PC-9 (cell line): ENCODE results near the gene PI4KA. TPM values are rescaled to one million over a fixed set of nuclear protein-coding genes. Genes with fewer than 3 reads are reported as not detected.
"Not testable (repeated sequence)": the region's sequence is repeated elsewhere in the genome, so short reads cannot be mapped to it uniquely, and the experiment has no call there.

Source experiments
- BruUV-seq: library from RNA; stranded (reverse); fragments of 400-500 nt; replicated peaks from 2 replicates; lab custom pipeline; 2021; lab: Mats Ljungman, UMichigan
- CTCF ChIA-PET: fragments of 300-600 bp; sonication (Branson Sonifier 250); formaldehyde crosslinking; loops from one replicate; lab custom pipeline; 2022; ENCODE audit warnings: antibody characterized with exemption; lab: Charles Lee
- POLR2A ChIA-PET: fragments of 300-600 bp; sonication (Branson Sonifier 250); formaldehyde crosslinking; loops from one replicate; lab custom pipeline; 2022; ENCODE audit warnings: antibody characterized with exemption; ENCODE audit not compliant: unreplicated experiment; lab: Charles Lee
- DNase-seq, 2 experiments: peaks; one replicate each; pipeline versions ENCODE4 v3.0.0 to v3.0.0-alpha.2; 2015 to 2022; ENCODE audit warnings: mixed read lengths in 1 of 2
- H2AFZ ChIP-seq: fragments of 200-600 bp; sonication (generic); 2 replicates; pipeline ENCODE4 v1.8.1; 2017; ENCODE audit warnings: antibody characterized with exemption
- H3F3A ChIP-seq: fragments of 200-600 bp; sonication (generic); 2 replicates; pipeline ENCODE4 v1.8.1; 2017; ENCODE audit warnings: antibody characterized with exemption, mild to moderate bottlenecking, low read depth; ENCODE audit not compliant: insufficient read depth
- H3K27ac ChIP-seq: fragments of 200-600 bp; sonication (generic); 2 replicates; pipeline ENCODE4 v1.6.1; 2016; ENCODE audit warnings: mixed run types
- H3K27me3 ChIP-seq: fragments of 200-600 bp; sonication (generic); 2 replicates; pipeline ENCODE4 v1.6.1; 2016; ENCODE audit warnings: low read depth, mixed run types; ENCODE audit not compliant: insufficient read depth
- H3K36me3 ChIP-seq: fragments of 200-600 bp; sonication (generic); 2 replicates; pipeline ENCODE4 v1.6.1; 2016; ENCODE audit warnings: low read depth, mixed run types
- H3K4me1 ChIP-seq: fragments of 200-600 bp; sonication (generic); replicated peaks from 2 replicates; pipeline ENCODE4 v1.6.1; 2016; ENCODE audit warnings: mixed run types; ENCODE audit not compliant: insufficient read depth
- H3K4me2 ChIP-seq: fragments of 200-600 bp; sonication (generic); 2 replicates; pipeline ENCODE4 v1.6.1; 2017; ENCODE audit warnings: mixed run types
- H3K4me3 ChIP-seq: fragments of 200-600 bp; sonication (generic); 2 replicates; pipeline ENCODE4 v1.6.1; 2016; ENCODE audit warnings: mixed run types
- H3K79me2 ChIP-seq: fragments of 200-600 bp; sonication (generic); 2 replicates; pipeline ENCODE4 v1.6.1; 2017; ENCODE audit warnings: low read depth, mixed run types
- H3K9me2 ChIP-seq: fragments of 200-600 bp; sonication (generic); 2 replicates; pipeline ENCODE4 v1.8.1; 2017; ENCODE audit warnings: mild to moderate bottlenecking; ENCODE audit not compliant: insufficient read depth
- H3K9me3 ChIP-seq: fragments of 200-600 bp; sonication (generic); 2 replicates; pipeline ENCODE4 v1.8.1; 2016; ENCODE audit warnings: low read depth; ENCODE audit not compliant: insufficient read depth
- H4K20me1 ChIP-seq: fragments of 200-600 bp; sonication (generic); 2 replicates; pipeline ENCODE4 v1.8.1; 2017; ENCODE audit not compliant: insufficient read depth
- CTCF ChIP-seq: fragments of 200-600 bp; sonication (generic); conservative IDR thresholded peaks from 2 replicates; pipeline ENCODE4 v1.6.1; 2017; ENCODE audit warnings: mixed run types, antibody characterized with exemption, mild to moderate bottlenecking, moderate library complexity
- EZH2 ChIP-seq: fragments of 200-600 bp; sonication (generic); IDR thresholded peaks from 2 replicates; pipeline ENCODE4 v1.8.0; 2017; ENCODE audit warnings: antibody characterized with exemption, low read depth
- intact Hi-C: fragments of 100-400 bp; cut with micrococcal nuclease; formaldehyde crosslinking; loops from one replicate; pipeline ENCODE4 v1.10.0; 2022; ENCODE audit not compliant: unreplicated experiment
- total RNA-seq: library from RNA; stranded (reverse); gene quantifications from 2 replicates; pipeline ENCODE4 v1.2.3, GENCODE V29; 2021

The PI4KA gene
- total RNA-seq, 1 experiment from 2014 or later: 27.9 TPM

- TF ChIP-seq EZH2 (no peak), CTCF (no peak)
- Histone ChIP-seq H3K27me3 (no peaks in the 10 kb centered on the region), H3K79me2 (no peaks in the 10 kb centered on the region), H3K36me3 (no peaks in the 10 kb centered on the region), H3F3A (peaks cover 14% of the 10 kb centered on the region; the same call in 1 of the 2 replicates), H4K20me1 (no peaks in the 10 kb centered on the region), H3K4me1 (peaks cover 23% of the 10 kb centered on the region), H3K27ac (no peak overlapping the region), H3K4me3 (no peak overlapping the region), H3K4me2 (no peak overlapping the region), H3K9me3 (no peaks in the 10 kb centered on the region), H2AFZ (no peak overlapping the region), H3K9me2 (no peaks in the 10 kb centered on the region)
- POLR2A ChIA-PET: no interaction called here
- intact Hi-C loops: no loop called here
- CTCF ChIA-PET: no interaction called here
- DNase-seq: no peak
- no TSS peak for BruUV-seq
These were observed 44.5 kb upstream of the PI4KA start for GRCh38 chr22:20903093-20903492.

- H3K9me3 ChIP-seq, H3K4me2 ChIP-seq, CTCF ChIA-PET, H3K79me2 ChIP-seq, H3K36me3 ChIP-seq, H3K9me2 ChIP-seq, BruUV-seq, H4K20me1 ChIP-seq, H2AFZ ChIP-seq, DNase-seq, H3K27me3 ChIP-seq, intact Hi-C loops, H3K27ac ChIP-seq, H3K4me3 ChIP-seq: not testable (repeated sequence)
- POLR2A ChIA-PET: interaction anchor here (0.6 kb wide), 1 partner anchor 18 kb away, joined by 22 read pairs; no protein-coding TSS in a partner anchor
- Histone ChIP-seq H3K4me1 (peaks cover 23% of the 10 kb centered on the region), H3F3A (peaks cover 14% of the 10 kb centered on the region; the same call in 1 of the 2 replicates)
These were observed 42.8 kb upstream of the PI4KA start for GRCh38 chr22:20901093-20902033.

- no peaks in the 10 kb centered on the region for H3K27me3 ChIP-seq
- no peak overlapping the region for H3K4me2 ChIP-seq
- H2AFZ ChIP-seq: no peak overlapping the region
- H3F3A ChIP-seq: peaks cover 10% of the 10 kb centered on the region; the same call in 1 of the 2 replicates
- H3K4me1 ChIP-seq: peaks cover 10% of the 10 kb centered on the region
- H3K4me3 ChIP-seq: no peak overlapping the region
- intact Hi-C loops: no loop called here
- no peaks in the 10 kb centered on the region for H3K79me2 ChIP-seq
- H3K9me3 ChIP-seq: no peaks in the 10 kb centered on the region
- H3K27ac ChIP-seq: no peak overlapping the region
- no TSS peak for BruUV-seq
- TF ChIP-seq EZH2: no peak
- CTCF ChIA-PET: no interaction called here
- no peak for DNase-seq
- H3K36me3 ChIP-seq: no peaks in the 10 kb centered on the region
- H4K20me1 ChIP-seq: no peaks in the 10 kb centered on the region
- H3K9me2 ChIP-seq: no peaks in the 10 kb centered on the region
- POLR2A ChIA-PET: interaction anchor here (0.6 kb wide), 1 partner anchor 56 kb away, joined by 13 read pairs; no protein-coding TSS in a partner anchor
These were observed 41.3 kb upstream of the PI4KA start for GRCh38 chr22:20899827-20900423.

- H3K4me3 ChIP-seq, H4K20me1 ChIP-seq, H3K4me2 ChIP-seq, intact Hi-C loops, DNase-seq, H3F3A ChIP-seq, BruUV-seq, H3K27ac ChIP-seq, H3K79me2 ChIP-seq, POLR2A ChIA-PET, H2AFZ ChIP-seq, H3K9me3 ChIP-seq, H3K9me2 ChIP-seq, H3K36me3 ChIP-seq, H3K27me3 ChIP-seq, H3K4me1 ChIP-seq: not testable (repeated sequence)
- CTCF ChIA-PET: interaction anchor here (0.6 kb wide), 1 partner anchor 12 kb away, joined by 3 read pairs; no protein-coding TSS in a partner anchor
These were observed 39.1 kb upstream of the PI4KA start for GRCh38 chr22:20897737-20898136.
